OCI-LY1 (cell line): Measurements from ENCODE around the gene ATXN3L.

ENCODE experiments used
- H2AFZ ChIP-seq: fragments of 200-600 bp; sonication (generic), shearing (Covaris generic); 2 replicates; pipeline ENCODE4 v1.6.0; 2014; ENCODE audit warnings: antibody characterized with exemption, mild to moderate bottlenecking, low read length
- H3F3A ChIP-seq: fragments of 200-600 bp; sonication (generic), shearing (Covaris generic); 2 replicates; pipeline ENCODE4 v1.6.0; 2014; ENCODE audit warnings: mild to moderate bottlenecking, antibody characterized with exemption, low read length, moderate library complexity; ENCODE audit not compliant: insufficient read depth
- H3K27ac ChIP-seq: fragments of 200-600 bp; sonication (generic); 2 replicates; pipeline ENCODE4 v1.5.1; 2014; ENCODE audit warnings: low read length, mixed run types, mild to moderate bottlenecking, low read depth; ENCODE audit not compliant: poor library complexity, severe bottlenecking
- H3K27me3 ChIP-seq: fragments of 200-600 bp; sonication (generic); 2 replicates; pipeline ENCODE4 v1.6.0; 2014; ENCODE audit warnings: antibody characterized with exemption, mild to moderate bottlenecking, low read length, moderate library complexity; ENCODE audit not compliant: insufficient read depth
- H3K36me3 ChIP-seq: fragments of 200-600 bp; sonication (generic); 2 replicates; pipeline ENCODE4 v1.6.1; 2014; ENCODE audit warnings: mild to moderate bottlenecking, antibody characterized with exemption, low read length, moderate library complexity, mixed read lengths; ENCODE audit not compliant: insufficient read depth
- H3K4me1 ChIP-seq: fragments of 200-600 bp; sonication (generic); 2 replicates; pipeline ENCODE4 v1.5.1; 2014; ENCODE audit warnings: mild to moderate bottlenecking, low read length, moderate library complexity; ENCODE audit not compliant: insufficient read depth, severe bottlenecking
- H3K4me2 ChIP-seq: fragments of 200-600 bp; sonication (generic), shearing (Covaris generic); 2 replicates; pipeline ENCODE4 v1.6.1; 2014; ENCODE audit warnings: low read length
- H3K4me3 ChIP-seq: fragments of 200-600 bp; sonication (generic); 2 replicates; pipeline ENCODE4 v1.5.1; 2014; ENCODE audit warnings: low read length, low read depth, mild to moderate bottlenecking, mixed read lengths; ENCODE audit not compliant: poor library complexity, severe bottlenecking
- H3K79me2 ChIP-seq: fragments of 200-600 bp; shearing (Covaris generic); 2 replicates; pipeline ENCODE4 v1.6.1; 2016; ENCODE audit warnings: mixed run types, low read length, mixed read lengths; ENCODE audit not compliant: insufficient read depth
- H3K9ac ChIP-seq: fragments of 200-600 bp; sonication (generic), shearing (Covaris generic); 2 replicates; pipeline ENCODE4 v1.6.1; 2014; ENCODE audit warnings: mild to moderate bottlenecking, low read length, mixed read lengths
- H3K9me2 ChIP-seq: fragments of 200-600 bp; sonication (generic), shearing (Covaris generic); 2 replicates; pipeline ENCODE4 v1.6.1; 2014; ENCODE audit warnings: low read depth, mild to moderate bottlenecking, low read length, mixed read lengths
- H3K9me3 ChIP-seq: fragments of 200-600 bp; shearing (Covaris generic); 2 replicates; pipeline ENCODE4 v1.6.1; 2014; ENCODE audit warnings: low read length, mixed read lengths
- H4K20me1 ChIP-seq: fragments of 200-600 bp; sonication (generic), shearing (Covaris generic); 2 replicates; pipeline ENCODE4 v1.6.0; 2016; ENCODE audit warnings: mild to moderate bottlenecking, low read length; ENCODE audit not compliant: insufficient read depth
- EZH2 ChIP-seq: fragments of 200-600 bp; sonication (generic), shearing (Covaris generic); IDR thresholded peaks from 2 replicates; pipeline ENCODE4 v1.8.0; 2017; ENCODE audit warnings: borderline replicate concordance, mixed run types, mild to moderate bottlenecking, antibody characterized with exemption, low read length, moderate library complexity, mixed read lengths
- TF ChIP-seq, protein P1 (sequence below): fragments of 200-600 bp; sonication (generic), shearing (Covaris generic); IDR thresholded peaks from 2 replicates; pipeline ENCODE4 v1.5.1; 2017; ENCODE audit warnings: mild to moderate bottlenecking, antibody characterized with exemption, low read length, moderate library complexity, mixed read lengths

ATXN3L gene

GRCh38 chrX:13366698-13367097 is 46.8 kb upstream of the ATXN3L start:
- Histone ChIP-seq H3K36me3 (no peaks in the 10 kb centered on the region), H3K79me2 (no peaks in the 10 kb centered on the region), H3K9ac (no peak overlapping the region), H3K9me3 (no peaks in the 10 kb centered on the region), H3K4me1 (peaks cover 4% of the 10 kb centered on the region), H3K27me3 (no peaks in the 10 kb centered on the region), H4K20me1 (no peaks in the 10 kb centered on the region), H3K4me3 (no peak overlapping the region), H3K4me2 (no peak overlapping the region), H3K27ac (no peak overlapping the region), H2AFZ (no peak overlapping the region), H3F3A (no peaks in the 10 kb centered on the region), H3K9me2 (no peaks in the 10 kb centered on the region)
- TF ChIP-seq, protein P1, sequence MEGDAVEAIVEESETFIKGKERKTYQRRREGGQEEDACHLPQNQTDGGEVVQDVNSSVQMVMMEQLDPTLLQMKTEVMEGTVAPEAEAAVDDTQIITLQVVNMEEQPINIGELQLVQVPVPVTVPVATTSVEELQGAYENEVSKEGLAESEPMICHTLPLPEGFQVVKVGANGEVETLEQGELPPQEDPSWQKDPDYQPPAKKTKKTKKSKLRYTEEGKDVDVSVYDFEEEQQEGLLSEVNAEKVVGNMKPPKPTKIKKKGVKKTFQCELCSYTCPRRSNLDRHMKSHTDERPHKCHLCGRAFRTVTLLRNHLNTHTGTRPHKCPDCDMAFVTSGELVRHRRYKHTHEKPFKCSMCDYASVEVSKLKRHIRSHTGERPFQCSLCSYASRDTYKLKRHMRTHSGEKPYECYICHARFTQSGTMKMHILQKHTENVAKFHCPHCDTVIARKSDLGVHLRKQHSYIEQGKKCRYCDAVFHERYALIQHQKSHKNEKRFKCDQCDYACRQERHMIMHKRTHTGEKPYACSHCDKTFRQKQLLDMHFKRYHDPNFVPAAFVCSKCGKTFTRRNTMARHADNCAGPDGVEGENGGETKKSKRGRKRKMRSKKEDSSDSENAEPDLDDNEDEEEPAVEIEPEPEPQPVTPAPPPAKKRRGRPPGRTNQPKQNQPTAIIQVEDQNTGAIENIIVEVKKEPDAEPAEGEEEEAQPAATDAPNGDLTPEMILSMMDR, result no peak
- no peak for TF ChIP-seq EZH2

DNA sequence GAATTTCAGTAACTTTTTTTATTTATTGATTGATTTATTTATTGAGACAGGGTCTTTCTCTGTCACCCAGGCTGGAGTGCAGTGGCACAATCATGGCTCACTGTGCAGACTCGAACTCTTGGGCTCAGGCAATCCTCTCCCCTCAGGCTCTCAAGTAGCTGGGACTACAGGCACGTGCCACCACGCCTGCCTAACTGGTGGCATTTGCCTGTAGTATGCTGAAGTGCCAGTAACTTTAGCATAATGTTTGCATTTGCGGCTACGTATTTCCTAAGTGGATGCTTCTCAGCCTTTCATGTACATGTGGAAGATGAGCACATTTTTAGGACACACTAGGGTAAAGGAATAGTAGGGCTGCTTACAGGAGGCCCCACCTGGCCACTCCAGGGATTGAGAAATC is 45.3 kb upstream of the ATXN3L start:
- Histone ChIP-seq H4K20me1 (no peaks in the 10 kb centered on the region), H3K4me1 (peaks cover 10% of the 10 kb centered on the region), H3F3A (no peaks in the 10 kb centered on the region), H3K27me3 (no peaks in the 10 kb centered on the region), H3K4me3 (no peak overlapping the region), H3K79me2 (no peaks in the 10 kb centered on the region), H3K36me3 (no peaks in the 10 kb centered on the region), H3K9ac (no peak overlapping the region), H3K4me2 (no peak overlapping the region), H3K27ac (no peak overlapping the region), H3K9me2 (no peaks in the 10 kb centered on the region), H3K9me3 (no peaks in the 10 kb centered on the region), H2AFZ (no peak overlapping the region)
- TF ChIP-seq, protein P1, result no peak
- no peak for TF ChIP-seq EZH2

- H3F3A ChIP-seq, result no peaks in the 10 kb centered on the region
- no peak overlapping the region for H3K9ac ChIP-seq
- H2AFZ ChIP-seq, result no peak overlapping the region
- no peaks in the 10 kb centered on the region for H3K9me2 ChIP-seq
- no peak for TF ChIP-seq EZH2
- TF ChIP-seq, protein P1, result no peak
- no peaks in the 10 kb centered on the region for H3K79me2 ChIP-seq
- no peaks in the 10 kb centered on the region for H3K27me3 ChIP-seq
- H3K4me1 ChIP-seq, result peaks cover 19% of the 10 kb centered on the region
- H3K4me3 ChIP-seq, result no peak overlapping the region
- H4K20me1 ChIP-seq, result no peaks in the 10 kb centered on the region
- H3K9me3 ChIP-seq, result no peaks in the 10 kb centered on the region
- H3K27ac ChIP-seq, result no peak overlapping the region
- no peaks in the 10 kb centered on the region for H3K36me3 ChIP-seq
- H3K4me2 ChIP-seq, result no peak overlapping the region
Observed at GRCh38 chrX:13364230-13364857, 44.5 kb upstream of the ATXN3L start.
